MCF 10A (cell line): ENCODE data around the gene TAS2R41. TPM values are rescaled to one million over a fixed set of nuclear protein-coding genes. Genes with fewer than 3 reads are reported as not detected.

ENCODE experiments used
- BruUV-seq: library from RNA; stranded (reverse); fragments of 400-500 nt; replicated peaks from 2 replicates; lab custom pipeline; 2021; lab: Mats Ljungman, UMichigan
- CTCF ChIA-PET: fragments of 300-600 bp; sonication (Branson Sonifier 250); formaldehyde crosslinking; extraction: SDS; loops from one replicate; lab custom pipeline; 2021; ENCODE audit warnings: antibody characterized with exemption, inconsistent platforms; lab: Yijun Ruan, JAX
- POLR2A ChIA-PET: fragments of 300-600, 350-650 bp; sonication (Branson Sonifier 250); formaldehyde crosslinking; extraction: SDS; loops from one replicate; lab custom pipeline; 2020; ENCODE audit warnings: antibody characterized with exemption, inconsistent platforms; lab: Yijun Ruan, JAX
- DNase-seq: peaks from one replicate; pipeline ENCODE4 v3.0.0-alpha.2; 2018; ENCODE audit not compliant: unreplicated experiment
- H3K27ac Mint-ChIP-seq: one replicate; pipeline ENCODE4 v1.8.0; 2022; ENCODE audit warnings: mild to moderate bottlenecking, low read depth, mixed read lengths; ENCODE audit not compliant: unreplicated experiment
- H3K27me3 Mint-ChIP-seq: one replicate; pipeline ENCODE4 v1.8.0; 2022; ENCODE audit warnings: mixed read lengths; ENCODE audit not compliant: insufficient read depth, unreplicated experiment
- H3K36me3 Mint-ChIP-seq: one replicate; pipeline ENCODE4 v1.8.0; 2022; ENCODE audit warnings: mild to moderate bottlenecking, moderate library complexity, mixed read lengths; ENCODE audit not compliant: insufficient read depth, unreplicated experiment
- H3K4me1 Mint-ChIP-seq: one replicate; pipeline ENCODE4 v1.8.0; 2022; ENCODE audit warnings: mixed read lengths; ENCODE audit not compliant: insufficient read depth, unreplicated experiment
- H3K4me3 Mint-ChIP-seq: one replicate; pipeline ENCODE4 v1.8.0; 2022; ENCODE audit warnings: mild to moderate bottlenecking, moderate library complexity, mixed read lengths; ENCODE audit not compliant: unreplicated experiment
- H3K9me3 Mint-ChIP-seq: one replicate; pipeline ENCODE4 v1.8.0; 2022; ENCODE audit warnings: mixed read lengths; ENCODE audit not compliant: unreplicated experiment
- CTCF ChIP-seq: fragments of 200-600 bp; IDR thresholded peaks from one replicate; pipeline ENCODE4 v1.8.0; 2022; ENCODE audit warnings: antibody characterized with exemption, mild to moderate bottlenecking; ENCODE audit not compliant: unreplicated experiment
- intact Hi-C: fragments of 100-400 bp; cut with micrococcal nuclease; formaldehyde crosslinking; loops from 2 replicates; pipeline ENCODE4 v1.14.1; 2022
- total RNA-seq: library from RNA; stranded (reverse); gene quantifications from 2 replicates; pipeline ENCODE4 v1.2.3, GENCODE V29; 2022

Gene TAS2R41
- total RNA-seq, 1 experiment from 2014 or later, result not detected

DNA sequence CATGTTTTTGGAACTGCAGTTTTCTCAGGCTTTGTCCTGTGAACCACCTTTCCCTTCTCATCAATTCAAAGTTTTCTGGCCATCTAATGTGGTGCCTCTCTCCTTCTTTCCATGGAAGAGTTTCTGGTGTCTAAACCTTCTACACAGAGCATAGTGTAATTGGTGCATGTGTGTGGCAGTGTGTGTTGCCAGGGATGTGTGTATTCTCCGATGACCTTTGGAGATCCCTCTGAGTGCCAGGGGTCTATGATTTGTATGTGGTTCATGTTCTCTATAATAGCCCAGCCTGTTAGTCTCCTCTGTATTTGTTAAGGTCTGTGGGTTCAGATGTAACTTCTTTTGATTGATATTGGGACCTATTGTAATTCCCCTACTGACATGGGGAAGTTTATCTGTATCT lies 32.9 kb upstream of the TAS2R41 start:
- Mint-ChIP-seq H3K4me1 (no peaks in the 10 kb centered on the region), H3K9me3 (no peaks in the 10 kb centered on the region), H3K36me3 (no peaks in the 10 kb centered on the region), H3K27ac (no peak overlapping the region), H3K27me3 (peaks cover 19% of the 10 kb centered on the region), H3K4me3 (no peak overlapping the region)
- POLR2A ChIA-PET, result no interaction called here
- CTCF ChIA-PET, result no interaction called here
- no peak for TF ChIP-seq CTCF
- intact Hi-C loops, result no loop called here
- DNase-seq, result no peak
- BruUV-seq, result no TSS peak

DNA sequence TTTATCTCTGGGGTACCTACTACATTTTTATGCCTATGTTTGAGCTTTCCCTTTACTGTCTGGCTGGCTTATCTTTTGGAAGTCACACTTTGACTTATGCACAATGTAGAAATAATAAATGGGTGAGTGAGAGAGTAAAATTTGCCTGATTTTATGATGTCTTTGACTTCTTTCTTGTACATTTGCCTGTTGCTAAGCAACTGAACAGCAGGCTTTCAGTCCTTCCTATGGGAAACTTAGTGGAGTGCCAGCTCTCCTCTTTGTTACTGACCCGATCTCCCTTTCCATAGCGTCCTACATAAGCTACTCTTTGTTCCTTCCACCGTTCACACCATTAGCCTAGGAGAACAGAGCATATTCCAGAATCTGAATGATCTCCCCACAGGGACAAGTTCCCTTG lies 30.2 kb upstream of the TAS2R41 start:
- H3K9me3 Mint-ChIP-seq, result no peaks in the 10 kb centered on the region
- peaks cover 15% of the 10 kb centered on the region for H3K27me3 Mint-ChIP-seq
- no peak overlapping the region for H3K4me3 Mint-ChIP-seq
- CTCF ChIA-PET, result no interaction called here
- no peak overlapping the region for H3K27ac Mint-ChIP-seq
- no peak for DNase-seq
- BruUV-seq, result no TSS peak
- no peaks in the 10 kb centered on the region for H3K36me3 Mint-ChIP-seq
- TF ChIP-seq CTCF, result no peak
- intact Hi-C loops, result no loop called here
- no peaks in the 10 kb centered on the region for H3K4me1 Mint-ChIP-seq
- POLR2A ChIA-PET, result no interaction called here

GRCh38 chr7:143448429-143448828 lies 29.2 kb upstream of the TAS2R41 start:
- no TSS peak for BruUV-seq
- POLR2A ChIA-PET, result no interaction called here
- intact Hi-C loops, result no loop called here
- Mint-ChIP-seq H3K4me3 (no peak overlapping the region), H3K4me1 (no peaks in the 10 kb centered on the region), H3K27me3 (peaks cover 24% of the 10 kb centered on the region), H3K36me3 (no peaks in the 10 kb centered on the region), H3K27ac (no peak overlapping the region), H3K9me3 (no peaks in the 10 kb centered on the region)
- no peak for DNase-seq
- CTCF ChIA-PET, result interaction anchor here (1.0 to 1.1 kb wide), 2 partner anchors 42 to 53 kb away, joined by 3 to 4 read pairs; no protein-coding TSS in a partner anchor
- TF ChIP-seq CTCF, result no peak

GRCh38 chr7:143449793-143450192 lies 27.9 kb upstream of the TAS2R41 start:
- Mint-ChIP-seq H3K36me3 (no peaks in the 10 kb centered on the region), H3K9me3 (no peaks in the 10 kb centered on the region), H3K27me3 (peaks cover 37% of the 10 kb centered on the region), H3K4me1 (no peaks in the 10 kb centered on the region), H3K27ac (no peak overlapping the region), H3K4me3 (no peak overlapping the region)
- intact Hi-C loops, result no loop called here
- TF ChIP-seq CTCF, result no peak
- POLR2A ChIA-PET, result interaction anchor here (0.7 kb wide), 1 partner anchor 118 kb away, joined by 3 read pairs; no protein-coding TSS in a partner anchor
- DNase-seq, result no peak
- BruUV-seq, result no TSS peak
- CTCF ChIA-PET, result no interaction called here
